HUES64 (cell line): ENCODE results near the gene HMCES.
"Not testable (repeated sequence)": the region's sequence is repeated elsewhere in the genome, so short reads cannot be mapped to it uniquely, and the experiment has no call there.

Source experiments
- H3K27ac ChIP-seq: 2 replicates; pipeline ENCODE4 v1.7.0; 2013; ENCODE audit warnings: low read depth, low read length, inconsistent platforms
- H3K27me3 ChIP-seq: 2 replicates; pipeline ENCODE4 v1.6.1; 2013; ENCODE audit warnings: mild to moderate bottlenecking, low read length; ENCODE audit not compliant: insufficient read depth
- H3K36me3 ChIP-seq: 2 replicates; pipeline ENCODE4 v1.6.1; 2013; ENCODE audit warnings: mild to moderate bottlenecking, low read length; ENCODE audit not compliant: insufficient read depth
- H3K4me1 ChIP-seq: 2 replicates; pipeline ENCODE4 v1.6.1; 2013; ENCODE audit warnings: mild to moderate bottlenecking, low read length, moderate library complexity; ENCODE audit not compliant: insufficient read depth
- H3K4me3 ChIP-seq: 2 replicates; pipeline ENCODE4 v1.5.1; 2013; ENCODE audit warnings: mild to moderate bottlenecking, low read length, moderate library complexity
- H3K9ac ChIP-seq: 2 replicates; pipeline ENCODE4 v1.6.1; 2013; ENCODE audit warnings: mild to moderate bottlenecking, low read depth, low read length
- H3K9me3 ChIP-seq: 2 replicates; pipeline ENCODE4 v1.6.1; 2013; ENCODE audit warnings: low read depth, low read length; ENCODE audit not compliant: insufficient read depth
- WGBS: fragments of 150-250, 120-280 bp; methylation state at CpG from one replicate; pipeline ENCODE4 v1.1.7; 2013; ENCODE audit warnings: missing lambda C conversion rate; 5-methylcytosine and 5-hydroxymethylcytosine counted together

Gene HMCES

DNA sequence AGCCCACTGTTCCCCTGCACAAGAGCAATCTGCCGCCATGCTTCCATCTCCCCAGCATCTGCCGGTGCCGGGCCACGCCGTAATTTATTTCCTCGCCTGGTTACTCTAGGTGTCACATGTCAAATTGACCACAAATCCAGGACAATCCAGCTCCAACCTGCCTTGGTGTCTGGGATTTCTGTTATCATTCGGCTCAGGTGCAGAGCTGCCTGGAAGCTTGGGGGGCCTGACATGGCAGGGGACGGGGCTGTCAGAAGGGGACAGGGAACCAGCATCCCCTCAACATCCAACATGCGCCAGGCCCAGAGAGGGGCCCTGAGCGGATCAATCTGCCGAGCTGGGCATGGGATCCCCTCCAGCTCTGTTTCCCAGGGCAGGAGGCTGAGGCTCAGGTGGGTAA is 47.9 kb downstream of the HMCES start:
- no peaks in the 10 kb centered on the region for H3K27me3 ChIP-seq
- 94% methylated on average over 11 of the region's 11 CpGs for WGBS
- no peak overlapping the region for H3K4me3 ChIP-seq
- peaks cover 3% of the 10 kb centered on the region; the same call in 1 of the 2 replicates for H3K36me3 ChIP-seq
- no peaks in the 10 kb centered on the region for H3K4me1 ChIP-seq
- H3K27ac ChIP-seq = no peak overlapping the region
- no peaks in the 10 kb centered on the region for H3K9me3 ChIP-seq
- H3K9ac ChIP-seq = no peak overlapping the region

DNA sequence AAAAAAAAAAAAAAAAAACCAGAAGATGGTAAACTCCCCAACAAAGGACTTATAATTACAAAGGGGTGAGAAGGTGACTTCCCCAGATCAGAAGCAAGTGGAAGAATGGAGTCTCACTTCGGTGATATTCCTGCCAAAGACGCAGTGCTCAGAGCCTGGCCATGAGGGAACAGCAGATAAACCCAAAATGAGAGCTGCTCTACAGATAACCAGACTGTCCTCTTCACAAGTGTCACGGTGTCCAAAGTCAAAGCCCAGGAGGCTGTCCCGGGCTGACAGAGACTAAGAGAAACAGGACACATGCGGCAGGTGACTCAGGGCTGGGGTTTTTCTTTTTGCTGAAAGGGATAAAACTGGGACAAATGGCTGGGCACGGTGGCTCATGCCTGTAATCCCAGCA is 48.8 kb downstream of the HMCES start:
- no peaks in the 10 kb centered on the region for H3K4me1 ChIP-seq

DNA sequence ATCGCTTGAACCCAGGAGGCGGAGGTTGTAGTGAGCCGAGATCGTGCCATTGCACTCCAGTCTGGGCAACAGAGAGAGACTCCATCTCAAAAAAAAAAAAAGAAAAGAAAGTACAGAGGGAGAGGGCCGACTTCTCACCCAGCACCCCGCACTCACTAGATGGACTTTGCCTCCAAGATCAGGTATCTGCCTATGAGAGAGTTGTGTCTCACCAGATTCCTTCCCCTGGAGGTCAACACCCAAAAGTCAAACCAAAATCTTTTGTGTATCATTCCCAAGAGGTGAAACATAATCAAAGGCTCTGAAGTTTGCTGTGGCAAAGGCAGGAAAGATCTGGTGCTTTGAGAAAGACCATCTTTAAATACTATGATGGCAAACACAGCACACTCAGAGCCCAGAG is 51.2 kb downstream of the HMCES start:
- Histone ChIP-seq H3K4me3 (no peak overlapping the region), H3K27me3 (no peaks in the 10 kb centered on the region), H3K4me1 (no peaks in the 10 kb centered on the region), H3K9me3 (no peaks in the 10 kb centered on the region), H3K27ac (no peak overlapping the region), H3K36me3 (no peaks in the 10 kb centered on the region), H3K9ac (no peak overlapping the region)
- WGBS = 97% methylated on average over 5 of the region's 6 CpGs

More for the DNA sequence above, 48.8 kb downstream of the HMCES start:
- 0 out of 2 replicates have a peak, but pooled peaks cover 3% of the 10 kb centered on the region for H3K36me3 ChIP-seq
- no peak overlapping the region for H3K4me3 ChIP-seq
- no peak overlapping the region for H3K9ac ChIP-seq
- no peaks in the 10 kb centered on the region for H3K9me3 ChIP-seq
- WGBS = 93% methylated on average over 6 of the region's 6 CpGs
- no peaks in the 10 kb centered on the region for H3K27me3 ChIP-seq
- no peak overlapping the region for H3K27ac ChIP-seq

- no peaks in the 10 kb centered on the region for H3K36me3 ChIP-seq
- no peaks in the 10 kb centered on the region for H3K4me1 ChIP-seq
- H3K4me3 ChIP-seq = no peak overlapping the region
- WGBS = 91% methylated on average over 6 of the region's 6 CpGs
- H3K9me3 ChIP-seq = no peaks in the 10 kb centered on the region
- no peaks in the 10 kb centered on the region for H3K27me3 ChIP-seq
- H3K27ac ChIP-seq = no peak overlapping the region
- no peak overlapping the region for H3K9ac ChIP-seq
Observed at GRCh38 chr3:129330409-129330808, 51.7 kb downstream of the HMCES start.

DNA sequence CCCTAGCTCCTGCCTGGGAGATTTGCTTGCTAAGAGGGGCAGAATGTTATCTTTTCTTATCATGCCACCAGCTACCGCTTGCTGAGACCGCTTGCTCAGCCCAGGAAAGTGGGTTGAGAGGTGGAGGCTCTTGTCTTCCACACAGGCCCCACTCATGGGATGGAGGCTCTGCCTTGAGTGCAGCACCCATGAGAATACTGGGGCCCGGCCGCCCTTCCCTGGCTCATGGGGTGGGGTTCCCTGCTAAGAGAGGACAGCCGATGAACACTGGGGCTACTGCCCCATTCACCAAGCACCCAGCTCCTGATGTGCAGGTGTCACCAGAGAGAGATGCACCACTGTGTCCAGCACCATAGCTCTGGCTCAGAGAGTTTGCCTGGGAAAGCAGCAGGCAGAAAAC is 55.2 kb downstream of the HMCES start:
- H3K27me3 ChIP-seq = no peaks in the 10 kb centered on the region
- no peak overlapping the region for H3K9ac ChIP-seq
- H3K4me1 ChIP-seq = no peaks in the 10 kb centered on the region
- H3K36me3 ChIP-seq = no peaks in the 10 kb centered on the region
- H3K4me3 ChIP-seq = no peak overlapping the region
- WGBS = 93% methylated on average over 5 of the region's 5 CpGs
- H3K27ac ChIP-seq = no peak overlapping the region
- H3K9me3 ChIP-seq = no peaks in the 10 kb centered on the region

DNA sequence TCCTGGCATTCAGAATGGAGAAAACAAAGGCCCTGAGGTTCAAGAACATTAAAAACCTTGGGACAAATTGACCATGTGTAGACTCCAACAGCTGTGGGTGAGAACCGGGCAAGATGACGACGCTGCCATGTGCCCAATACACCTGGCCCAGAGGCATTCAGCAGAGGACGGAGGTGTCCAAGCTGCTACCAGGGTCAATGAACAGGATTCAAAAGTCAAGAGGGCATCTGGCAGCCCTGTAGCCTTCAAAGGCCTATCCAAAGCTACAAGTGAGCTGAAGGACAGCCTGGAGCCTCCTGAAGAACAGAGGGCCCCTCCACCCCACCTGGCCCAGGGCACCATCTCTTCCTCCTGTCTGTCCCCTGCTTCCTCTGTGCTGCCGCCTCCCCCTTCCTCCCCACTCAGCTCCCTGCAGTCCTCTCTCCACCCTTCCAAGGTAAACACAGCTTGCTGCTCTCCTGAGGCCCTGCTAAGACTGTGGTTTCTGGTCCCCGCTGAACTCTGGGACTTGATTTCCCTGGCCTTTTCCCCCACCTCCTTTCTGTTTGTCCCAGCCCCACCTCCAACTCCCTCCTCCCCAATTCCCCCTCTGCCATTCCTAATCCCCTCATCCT is 57.5 kb downstream of the HMCES start:
- H3K9me3 ChIP-seq = no peaks in the 10 kb centered on the region
- H3K36me3 ChIP-seq = no peaks in the 10 kb centered on the region
- H3K9ac ChIP-seq = no peak overlapping the region
- no peak overlapping the region for H3K27ac ChIP-seq
- H3K4me1 ChIP-seq = no peaks in the 10 kb centered on the region
- 88% methylated on average over 6 of the region's 6 CpGs for whole genome bisulfite sequencing
- H3K4me3 ChIP-seq = no peak overlapping the region
- H3K27me3 ChIP-seq = no peaks in the 10 kb centered on the region

GRCh38 chr3:129337719-129338118 is 59.0 kb downstream of the HMCES start:
- not testable (repeated sequence) for H3K9ac ChIP-seq, H3K36me3 ChIP-seq, H3K9me3 ChIP-seq, H3K27ac ChIP-seq, H3K4me3 ChIP-seq, H3K27me3 ChIP-seq, H3K4me1 ChIP-seq
- WGBS = 91% methylated on average over 4 of the region's 4 CpGs

DNA sequence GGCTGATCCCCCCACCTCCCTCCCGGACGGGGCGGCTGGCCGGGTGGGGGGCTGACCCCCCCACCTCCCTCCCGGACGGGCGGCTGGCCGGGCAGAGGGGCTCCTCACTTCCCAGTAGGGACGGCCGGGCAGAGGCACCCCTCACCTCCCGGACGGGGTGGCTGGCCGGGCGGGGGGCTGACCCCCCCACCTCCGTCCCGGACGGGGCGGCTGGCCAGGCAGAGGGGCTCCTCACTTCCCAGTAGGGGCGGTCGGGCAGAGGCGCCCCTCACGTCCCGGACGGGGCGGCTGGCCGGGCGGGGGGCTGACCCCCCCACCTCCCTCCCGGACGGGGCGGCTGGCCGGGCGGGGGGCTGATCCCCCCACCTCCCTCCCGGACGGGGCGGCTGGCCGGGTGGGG is 60.5 kb downstream of the HMCES start:
- not testable (repeated sequence) for H3K9me3 ChIP-seq, H3K27ac ChIP-seq, H3K4me1 ChIP-seq, H3K4me3 ChIP-seq, H3K36me3 ChIP-seq, H3K27me3 ChIP-seq, H3K9ac ChIP-seq
- 97% methylated on average over 17 of the region's 36 CpGs for WGBS

- WGBS = 87% methylated on average over 22 of the region's 30 CpGs
- not testable (repeated sequence) for H3K9ac ChIP-seq, H3K27ac ChIP-seq, H3K9me3 ChIP-seq, H3K4me1 ChIP-seq, H3K27me3 ChIP-seq, H3K4me3 ChIP-seq, H3K36me3 ChIP-seq
Observed at GRCh38 chr3:129339833-129340232, 61.2 kb downstream of the HMCES start.

GRCh38 chr3:129341331-129342141 is 62.9 kb downstream of the HMCES start:
- no peak overlapping the region for H3K4me3 ChIP-seq
- no peak overlapping the region for H3K27ac ChIP-seq
- no peaks in the 10 kb centered on the region for H3K27me3 ChIP-seq
- H3K9me3 ChIP-seq = no peaks in the 10 kb centered on the region
- no peaks in the 10 kb centered on the region for H3K36me3 ChIP-seq
- no peak overlapping the region for H3K9ac ChIP-seq
- 0 out of 2 replicates have a peak, but pooled peaks cover 5% of the 10 kb centered on the region for H3K4me1 ChIP-seq
- WGBS = 79% methylated on average over 10 of the region's 10 CpGs

DNA sequence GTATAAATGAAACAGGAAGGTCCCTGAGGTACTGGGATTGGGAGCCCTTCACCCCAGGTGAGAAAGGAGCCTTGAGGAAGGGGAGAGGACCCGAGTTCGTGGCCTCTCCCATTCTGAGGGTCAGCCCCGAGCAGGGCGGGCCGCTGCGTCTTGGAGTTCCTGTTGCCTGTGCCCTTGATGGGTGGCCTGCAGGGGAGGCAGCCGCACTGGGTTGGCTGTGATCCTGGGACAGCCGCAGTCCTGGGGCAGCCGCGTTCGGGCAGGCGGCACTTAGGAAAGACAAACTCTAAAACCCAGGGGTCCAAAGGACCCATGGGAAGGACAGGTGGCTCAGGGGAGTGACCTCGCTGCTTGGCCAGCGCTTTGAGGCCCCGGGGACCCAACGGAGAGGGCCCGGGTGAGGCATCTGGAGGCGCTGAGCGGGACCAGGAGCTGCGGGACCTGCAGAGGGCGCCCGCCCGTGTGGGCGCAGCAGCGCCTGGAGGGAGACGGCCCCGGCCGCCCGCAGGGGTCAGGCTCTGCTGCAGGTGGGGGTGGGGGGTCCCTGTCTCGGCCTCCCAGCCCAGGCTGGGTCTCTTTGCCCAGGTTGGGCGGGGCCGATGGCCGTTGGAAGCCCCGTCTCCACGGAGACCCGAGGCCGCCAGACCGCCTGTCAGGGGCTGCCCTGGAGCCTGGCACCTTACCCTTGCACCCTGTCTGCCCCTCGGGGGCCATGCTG is 65.1 kb downstream of the HMCES start:
- H3K4me3 ChIP-seq = peak overlapping the region; percentile 52
- no peaks in the 10 kb centered on the region for H3K9me3 ChIP-seq
- peak overlapping the region; percentile 39; the same call in 1 of the 2 replicates for H3K9ac ChIP-seq
- 11% methylated on average over 39 of the region's 39 CpGs for WGBS
- H3K4me1 ChIP-seq = 0 out of 2 replicates have a peak, but pooled peaks cover 5% of the 10 kb centered on the region
- no peaks in the 10 kb centered on the region for H3K27me3 ChIP-seq
- no peak overlapping the region for H3K27ac ChIP-seq
- no peaks in the 10 kb centered on the region for H3K36me3 ChIP-seq
